HCT116 (cell line): ENCODE data around the gene SORBS1. TPM values are rescaled to one million over a fixed set of nuclear protein-coding genes. Genes with fewer than 3 reads are reported as not detected.

Experiments
- ATAC-seq: fragments of 200-7000 bp; cut with Tn5 transposase; 2 replicates; pipeline ENCODE4 v1.9.1; 2020; ENCODE audit warnings: mild to moderate bottlenecking, moderate library complexity
- BruUV-seq: library from RNA; stranded (reverse); fragments of 400-500 nt; replicated peaks from 2 replicates; lab custom pipeline; 2021; lab: Mats Ljungman, UMichigan
- CTCF ChIA-PET: fragments of 300-600 bp; sonication (Branson Sonifier 250); formaldehyde crosslinking; loops from one replicate; lab custom pipeline; 2021; ENCODE audit warnings: antibody characterized with exemption; lab: Charles Lee
- POLR2A ChIA-PET: fragments of 300-600, 350-600 bp; sonication (Branson Sonifier 250); formaldehyde crosslinking; loops from one replicate; lab custom pipeline; 2021; ENCODE audit warnings: antibody characterized with exemption; lab: Charles Lee
- RAD21 ChIA-PET, 2 experiments: fragments of 300-600 bp; sonication (Branson Sonifier 250); formaldehyde crosslinking; loops; one replicate each; lab custom pipeline; 2023; ENCODE audit warnings: low total read pairs in 2 of 2; ENCODE audit not compliant: uncharacterized antibody in 2 of 2, unreplicated experiment in 2 of 2, low non-redundant PET in 1 of 2; lab: Charles Lee
- DNase-seq: peaks from one replicate; pipeline ENCODE4 v3.0.0-alpha.2; 2010; ENCODE audit warnings: low read depth, low spot score
- H2AFZ ChIP-seq: fragments of 200-600 bp; shearing (Covaris generic), sonication (generic); 2 replicates; pipeline ENCODE4 v1.6.1; 2017; ENCODE audit warnings: low read depth, mixed run types, mixed read lengths, antibody characterized with exemption, low read length; ENCODE audit not compliant: poor library complexity, severe bottlenecking
- H3K27ac ChIP-seq: 2 replicates; pipeline ENCODE4 v1.5.1; 2012; ENCODE audit warnings: low read depth, low read length
- H3K27me3 ChIP-seq: fragments of 200-600 bp; sonication (generic); 2 replicates; pipeline ENCODE4 v1.6.1; 2016; ENCODE audit warnings: mixed run types, low read length, mixed read lengths; ENCODE audit not compliant: insufficient read depth
- H3K36me3 ChIP-seq, 2 experiments: fragments of 200-500 bp in 1 of 2; fragments of 200-600 bp in 1 of 2; sonication (Bioruptor generic) in 1 of 2; sonication (generic) in 1 of 2; 2 replicates each; pipeline versions ENCODE4 v1.5.1 to v1.6.1; 2014 to 2016; ENCODE audit warnings: low read length in 2 of 2, inconsistent platforms in 1 of 2, mixed read lengths in 1 of 2, mixed run types in 1 of 2; ENCODE audit not compliant: insufficient read depth in 2 of 2, control insufficient read depth in 1 of 2
- H3K4me1 ChIP-seq, 2 experiments: fragments of 200-600 bp in 1 of 2; sonication (generic) in 1 of 2; 2 replicates each; pipeline versions ENCODE4 v1.5.1 to v1.6.1; 2012 to 2017; ENCODE audit warnings: low read length in 2 of 2, inconsistent platforms in 1 of 2, mild to moderate bottlenecking in 1 of 2, mixed read lengths in 1 of 2, mixed run types in 1 of 2, moderate library complexity in 1 of 2; ENCODE audit not compliant: insufficient read depth in 2 of 2, control insufficient read depth in 1 of 2
- H3K4me2 ChIP-seq: fragments of 200-600 bp; sonication (generic); 2 replicates; pipeline ENCODE4 v1.6.1; 2017; ENCODE audit warnings: mixed run types, low read length, mixed read lengths
- H3K4me3 ChIP-seq, 2 experiments: fragments of 200-600 bp in 1 of 2; sonication (generic) in 1 of 2; replicated peaks in 1 of 2; 2 replicates each; pipeline ENCODE4 v1.5.1; 2011 to 2016; ENCODE audit warnings: low read length in 2 of 2, control low read depth in 1 of 2, low read depth in 1 of 2, mild to moderate bottlenecking in 1 of 2, mixed read lengths in 1 of 2, mixed run types in 1 of 2
- H3K79me2 ChIP-seq: fragments of 200-600 bp; sonication (generic); 2 replicates; pipeline ENCODE4 v1.6.1; 2017; ENCODE audit warnings: mild to moderate bottlenecking, mixed run types, low read length, moderate library complexity, mixed read lengths; ENCODE audit not compliant: insufficient read depth
- H3K9ac ChIP-seq: fragments of 200-600 bp; sonication (generic); 2 replicates; pipeline ENCODE4 v1.6.1; 2016; ENCODE audit warnings: low read length, mixed read lengths
- H3K9me2 ChIP-seq: fragments of 200-600 bp; sonication (generic), shearing (Covaris generic); 2 replicates; pipeline ENCODE4 v1.6.1; 2017; ENCODE audit warnings: mixed run types, mild to moderate bottlenecking, moderate library complexity; ENCODE audit not compliant: insufficient read depth
- H3K9me3 ChIP-seq, 2 experiments: fragments of 200-500 bp in 1 of 2; fragments of 200-600 bp in 1 of 2; sonication (Bioruptor generic) in 1 of 2; sonication (generic) in 1 of 2; 2 replicates each; pipeline ENCODE4 v1.6.1; 2014 to 2017; ENCODE audit warnings: low read length in 2 of 2, mixed read lengths in 2 of 2, inconsistent platforms in 1 of 2, low read depth in 1 of 2, mild to moderate bottlenecking in 1 of 2, mixed run types in 1 of 2, moderate library complexity in 1 of 2; ENCODE audit not compliant: control insufficient read depth in 1 of 2, insufficient read depth in 1 of 2
- H4K20me1 ChIP-seq: fragments of 200-600 bp; sonication (generic), shearing (Covaris generic); 2 replicates; pipeline ENCODE4 v1.6.1; 2017; ENCODE audit warnings: mixed run types, mild to moderate bottlenecking, moderate library complexity; ENCODE audit not compliant: insufficient read depth
- EGR1 ChIP-seq: IDR thresholded peaks from 2 replicates; pipeline ENCODE4 v1.6.1; 2012; ENCODE audit warnings: low read depth
- ELF1 ChIP-seq: IDR thresholded peaks from 2 replicates; pipeline ENCODE4 v1.6.1; 2012; ENCODE audit warnings: low read depth, borderline replicate concordance
- EZH2 ChIP-seq: fragments of 200-600 bp; sonication (generic); IDR thresholded peaks from 2 replicates; pipeline ENCODE4 v1.6.1; 2017; ENCODE audit warnings: antibody characterized with exemption, mixed run types
- EZH2phosphoT487 ChIP-seq: fragments of 200-600 bp; IDR thresholded peaks from 2 replicates; pipeline ENCODE4 v1.6.1; 2018; ENCODE audit warnings: antibody characterized with exemption, borderline replicate concordance
- FOSL1 ChIP-seq: IDR thresholded peaks from 2 replicates; pipeline ENCODE4 v1.6.1; 2012; ENCODE audit warnings: low read depth
- JUND ChIP-seq: IDR thresholded peaks from 2 replicates; pipeline ENCODE4 v1.6.1; 2012
- POLR2A ChIP-seq: IDR thresholded peaks from 2 replicates; pipeline ENCODE4 v1.7.0; 2011; ENCODE audit warnings: borderline replicate concordance; ENCODE audit not compliant: insufficient read depth, insufficient read length; ENCODE audit errors: extremely low read depth
- POLR2AphosphoS5 ChIP-seq: IDR thresholded peaks from 2 replicates; pipeline ENCODE4 v1.6.1; 2011; ENCODE audit warnings: mild to moderate bottlenecking, low read depth, low read length, moderate library complexity
- RAD21 ChIP-seq: IDR thresholded peaks from 2 replicates; pipeline ENCODE4 v1.6.1; 2012; ENCODE audit warnings: low read depth, mild to moderate bottlenecking
- SIN3A ChIP-seq: IDR thresholded peaks from 2 replicates; pipeline ENCODE4 v1.6.1; 2012; ENCODE audit warnings: low read depth
- SP1 ChIP-seq: IDR thresholded peaks from 2 replicates; pipeline ENCODE4 v1.6.1; 2012; ENCODE audit warnings: low read depth
- SRF ChIP-seq: IDR thresholded peaks from 2 replicates; pipeline ENCODE4 v1.6.1; 2012; ENCODE audit warnings: low read depth
- ZNF274 ChIP-seq: fragments of 200-500 bp; sonication (Bioruptor generic); IDR thresholded peaks from 2 replicates; pipeline ENCODE4 v1.6.1; 2014; ENCODE audit warnings: mild to moderate bottlenecking, low read depth, low read length, inconsistent platforms
- intact Hi-C: fragments of 100-400 bp; cut with micrococcal nuclease; formaldehyde crosslinking; loops from 2 replicates; pipeline ENCODE4 v1.10.0; 2022
- total RNA-seq: library from RNA; stranded (reverse); gene quantifications from one replicate; pipeline ENCODE4 v1.2.1, GENCODE V29; 2021; ENCODE audit not compliant: unreplicated experiment
- TF ChIP-seq, protein P1 (sequence below): IDR thresholded peaks from 2 replicates; pipeline ENCODE4 v1.6.1; 2012
- TF ChIP-seq, protein P2 (sequence below): IDR thresholded peaks from 2 replicates; pipeline ENCODE4 v1.6.1; 2012; ENCODE audit warnings: low read depth

SORBS1 gene
- total RNA-seq, 1 experiment from 2014 or later = 3.4 TPM

DNA sequence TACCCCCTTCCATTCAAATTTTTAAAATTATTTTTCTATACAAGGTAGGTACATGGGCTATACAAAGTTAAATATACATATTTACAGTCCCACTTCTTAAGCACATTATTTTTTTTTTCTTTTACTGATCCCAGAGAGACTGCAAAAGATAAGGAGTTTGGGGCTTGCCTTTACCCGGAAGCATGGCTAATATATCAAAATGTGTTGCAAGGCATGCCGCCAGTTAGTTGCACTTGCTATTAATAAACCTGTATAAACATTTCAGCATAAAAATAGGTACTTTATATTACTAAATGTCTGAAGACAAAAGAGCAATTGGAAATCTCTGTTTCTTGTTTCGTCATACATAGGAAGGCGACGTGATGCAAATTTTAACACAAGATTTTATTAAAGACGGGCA, 248.9 kb downstream of the SORBS1 start:
- ChIA-PET CTCF (no interaction called here), POLR2A (no interaction called here), RAD21 (no interaction called here)
- Histone ChIP-seq H3K79me2 (no peaks in the 10 kb centered on the region), H2AFZ (no peak overlapping the region), H3K9me3 (no peaks in the 10 kb centered on the region), H3K9me2 (no peaks in the 10 kb centered on the region), H3K9ac (no peak overlapping the region), H3K27ac (no peak overlapping the region), H3K27me3 (peaks cover 64% of the 10 kb centered on the region), H3K4me3 (no peak overlapping the region), H3K4me2 (no peak overlapping the region), H3K36me3 (no peaks in the 10 kb centered on the region), H4K20me1 (peaks cover 4% of the 10 kb centered on the region; the same call in 1 of the 2 replicates), H3K4me1 (peaks cover 22 to 24% of the 10 kb centered on the region in 2 experiments)
- no TSS peak for BruUV-seq
- intact Hi-C loops = no loop called here
- DNase-seq (no peak), ATAC-seq (no peak)
- TF ChIP-seq SP1 (no peak), EZH2 (no peak), FOSL1 (no peak), ZNF274 (no peak)
- TF ChIP-seq, protein P1, sequence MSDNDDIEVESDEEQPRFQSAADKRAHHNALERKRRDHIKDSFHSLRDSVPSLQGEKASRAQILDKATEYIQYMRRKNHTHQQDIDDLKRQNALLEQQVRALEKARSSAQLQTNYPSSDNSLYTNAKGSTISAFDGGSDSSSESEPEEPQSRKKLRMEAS = no peak

DNA sequence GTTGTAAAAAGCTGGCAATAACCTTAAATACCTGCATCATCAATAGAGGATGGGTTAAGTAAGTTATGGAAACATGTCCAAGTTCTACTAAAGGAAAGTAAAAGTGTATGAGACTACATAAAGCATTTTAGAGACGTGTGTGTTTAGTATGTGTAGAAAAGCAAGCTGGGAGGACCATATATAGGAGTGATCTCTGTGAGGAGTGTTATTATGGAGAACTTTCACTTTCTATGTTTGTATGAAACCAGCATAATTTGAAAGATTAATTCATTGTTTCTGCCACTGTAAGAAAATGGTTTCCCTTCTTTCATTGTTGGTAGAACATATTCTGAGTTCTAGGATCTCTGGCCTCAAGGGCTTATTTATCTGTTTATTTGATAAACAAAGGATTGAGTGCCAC, 251.2 kb downstream of the SORBS1 start:
- TF ChIP-seq EGR1 (no peak), FOSL1 (no peak), JUND (no peak), RAD21 (no peak), ELF1 (no peak), EZH2phosphoT487 (no peak), POLR2AphosphoS5 (no peak), SIN3A (no peak), SRF (no peak), POLR2A (no peak)
- TF ChIP-seq, protein P2, sequence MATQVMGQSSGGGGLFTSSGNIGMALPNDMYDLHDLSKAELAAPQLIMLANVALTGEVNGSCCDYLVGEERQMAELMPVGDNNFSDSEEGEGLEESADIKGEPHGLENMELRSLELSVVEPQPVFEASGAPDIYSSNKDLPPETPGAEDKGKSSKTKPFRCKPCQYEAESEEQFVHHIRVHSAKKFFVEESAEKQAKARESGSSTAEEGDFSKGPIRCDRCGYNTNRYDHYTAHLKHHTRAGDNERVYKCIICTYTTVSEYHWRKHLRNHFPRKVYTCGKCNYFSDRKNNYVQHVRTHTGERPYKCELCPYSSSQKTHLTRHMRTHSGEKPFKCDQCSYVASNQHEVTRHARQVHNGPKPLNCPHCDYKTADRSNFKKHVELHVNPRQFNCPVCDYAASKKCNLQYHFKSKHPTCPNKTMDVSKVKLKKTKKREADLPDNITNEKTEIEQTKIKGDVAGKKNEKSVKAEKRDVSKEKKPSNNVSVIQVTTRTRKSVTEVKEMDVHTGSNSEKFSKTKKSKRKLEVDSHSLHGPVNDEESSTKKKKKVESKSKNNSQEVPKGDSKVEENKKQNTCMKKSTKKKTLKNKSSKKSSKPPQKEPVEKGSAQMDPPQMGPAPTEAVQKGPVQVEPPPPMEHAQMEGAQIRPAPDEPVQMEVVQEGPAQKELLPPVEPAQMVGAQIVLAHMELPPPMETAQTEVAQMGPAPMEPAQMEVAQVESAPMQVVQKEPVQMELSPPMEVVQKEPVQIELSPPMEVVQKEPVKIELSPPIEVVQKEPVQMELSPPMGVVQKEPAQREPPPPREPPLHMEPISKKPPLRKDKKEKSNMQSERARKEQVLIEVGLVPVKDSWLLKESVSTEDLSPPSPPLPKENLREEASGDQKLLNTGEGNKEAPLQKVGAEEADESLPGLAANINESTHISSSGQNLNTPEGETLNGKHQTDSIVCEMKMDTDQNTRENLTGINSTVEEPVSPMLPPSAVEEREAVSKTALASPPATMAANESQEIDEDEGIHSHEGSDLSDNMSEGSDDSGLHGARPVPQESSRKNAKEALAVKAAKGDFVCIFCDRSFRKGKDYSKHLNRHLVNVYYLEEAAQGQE = no peak
- Histone ChIP-seq H3K9me2 (no peaks in the 10 kb centered on the region), H3K9ac (no peak overlapping the region), H3K4me3 (no peak overlapping the region), H3K4me2 (no peak overlapping the region), H3K27ac (no peak overlapping the region), H3K79me2 (no peaks in the 10 kb centered on the region), H3K4me1 (peaks cover 26 to 28% of the 10 kb centered on the region in 2 experiments), H4K20me1 (peaks cover 4% of the 10 kb centered on the region; the same call in 1 of the 2 replicates), H3K9me3 (no peaks in the 10 kb centered on the region), H2AFZ (no peak overlapping the region), H3K36me3 (no peaks in the 10 kb centered on the region), H3K27me3 (peaks cover 79% of the 10 kb centered on the region)
- ChIA-PET POLR2A (no interaction called here), CTCF (no interaction called here), RAD21 (no interaction called here)
- ATAC-seq = no peak
- intact Hi-C loops = no loop called here
- BruUV-seq = no TSS peak
- no peak for DNase-seq
